KMS-11 (cell line): ENCODE measurements around the gene TECR.
"Not testable (repeated sequence)": the region's sequence is repeated elsewhere in the genome, so short reads cannot be mapped to it uniquely, and the experiment has no call there.

Experiments
- H2AFZ ChIP-seq: fragments of 200-600 bp; sonication (generic); 2 replicates; pipeline ENCODE4 v1.6.1; 2016; ENCODE audit warnings: antibody characterized with exemption, mixed run types, low read depth
- H3K27ac ChIP-seq: fragments of 200-600 bp; sonication (generic); 2 replicates; pipeline ENCODE4 v1.6.1; 2016; ENCODE audit warnings: mild to moderate bottlenecking, mixed run types
- H3K27me3 ChIP-seq: fragments of 200-600 bp; sonication (generic); 2 replicates; pipeline ENCODE4 v1.6.1; 2017; ENCODE audit warnings: mild to moderate bottlenecking, low read depth, mixed run types, moderate library complexity; ENCODE audit not compliant: insufficient read depth
- H3K36me3 ChIP-seq: fragments of 200-600 bp; sonication (generic); 2 replicates; pipeline ENCODE4 v1.6.1; 2017; ENCODE audit warnings: mild to moderate bottlenecking, mixed run types; ENCODE audit not compliant: insufficient read depth
- H3K4me1 ChIP-seq: fragments of 200-600 bp; sonication (generic); 2 replicates; pipeline ENCODE4 v1.6.1; 2016; ENCODE audit warnings: mild to moderate bottlenecking, low read depth, mixed run types; ENCODE audit not compliant: poor library complexity, severe bottlenecking
- H3K4me2 ChIP-seq: fragments of 200-600 bp; sonication (generic); 2 replicates; pipeline ENCODE4 v1.7.0; 2016; ENCODE audit warnings: mild to moderate bottlenecking, mixed run types
- H3K4me3 ChIP-seq: fragments of 200-600 bp; sonication (generic); IDR thresholded peaks from 2 replicates; pipeline ENCODE4 v1.6.1; 2017; ENCODE audit warnings: low read depth, low read length, mixed read lengths; ENCODE audit not compliant: insufficient read depth
- H3K79me2 ChIP-seq: fragments of 200-600 bp; sonication (generic); 2 replicates; pipeline ENCODE4 v1.6.1; 2016; ENCODE audit warnings: low read depth, mixed run types; ENCODE audit not compliant: insufficient read depth
- H3K9ac ChIP-seq: fragments of 200-600 bp; sonication (generic); 2 replicates; pipeline ENCODE4 v1.6.1; 2016; ENCODE audit warnings: mild to moderate bottlenecking, mixed run types
- H4K20me1 ChIP-seq: fragments of 200-600 bp; sonication (generic); 2 replicates; pipeline ENCODE4 v1.6.1; 2016; ENCODE audit warnings: mild to moderate bottlenecking, mixed run types; ENCODE audit not compliant: insufficient read depth
- TF ChIP-seq, protein P1 (sequence below): fragments of 200-600 bp; sonication (generic); conservative IDR thresholded peaks from 2 replicates; pipeline ENCODE4 v1.6.1; 2017; ENCODE audit warnings: low read depth, mild to moderate bottlenecking, antibody characterized with exemption, low read length, moderate library complexity, mixed read lengths

Gene TECR

DNA sequence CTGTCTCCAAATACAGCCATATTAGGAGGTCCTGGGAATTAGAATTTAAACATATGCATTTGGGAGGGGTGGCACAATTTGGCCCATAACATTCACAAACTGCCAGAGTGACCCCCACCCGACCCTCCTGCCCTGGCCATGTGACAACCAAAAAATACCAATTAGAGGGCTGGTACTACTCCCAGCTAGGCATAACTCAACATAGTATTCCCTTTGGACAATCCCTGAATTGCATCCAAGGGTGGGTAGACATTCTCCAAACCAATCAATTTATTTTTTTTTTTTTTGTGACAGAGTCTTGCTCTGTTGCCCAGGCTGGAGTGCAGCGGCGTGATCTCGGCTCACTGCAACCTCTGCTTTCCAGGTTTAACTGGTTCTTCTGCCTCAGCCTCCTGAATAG lies 83.3 kb downstream of the TECR start:
- Histone ChIP-seq H4K20me1 (no peaks in the 10 kb centered on the region), H3K4me2 (no peak overlapping the region), H3K27ac (no peak overlapping the region), H3K79me2 (no peaks in the 10 kb centered on the region), H2AFZ (no peak overlapping the region), H3K36me3 (no peaks in the 10 kb centered on the region), H3K9ac (no peak overlapping the region), H3K4me3 (no peak overlapping the region), H3K4me1 (no peaks in the 10 kb centered on the region), H3K27me3 (peaks cover 8% of the 10 kb centered on the region; the same call in 1 of the 2 replicates)
- TF ChIP-seq, protein P1, sequence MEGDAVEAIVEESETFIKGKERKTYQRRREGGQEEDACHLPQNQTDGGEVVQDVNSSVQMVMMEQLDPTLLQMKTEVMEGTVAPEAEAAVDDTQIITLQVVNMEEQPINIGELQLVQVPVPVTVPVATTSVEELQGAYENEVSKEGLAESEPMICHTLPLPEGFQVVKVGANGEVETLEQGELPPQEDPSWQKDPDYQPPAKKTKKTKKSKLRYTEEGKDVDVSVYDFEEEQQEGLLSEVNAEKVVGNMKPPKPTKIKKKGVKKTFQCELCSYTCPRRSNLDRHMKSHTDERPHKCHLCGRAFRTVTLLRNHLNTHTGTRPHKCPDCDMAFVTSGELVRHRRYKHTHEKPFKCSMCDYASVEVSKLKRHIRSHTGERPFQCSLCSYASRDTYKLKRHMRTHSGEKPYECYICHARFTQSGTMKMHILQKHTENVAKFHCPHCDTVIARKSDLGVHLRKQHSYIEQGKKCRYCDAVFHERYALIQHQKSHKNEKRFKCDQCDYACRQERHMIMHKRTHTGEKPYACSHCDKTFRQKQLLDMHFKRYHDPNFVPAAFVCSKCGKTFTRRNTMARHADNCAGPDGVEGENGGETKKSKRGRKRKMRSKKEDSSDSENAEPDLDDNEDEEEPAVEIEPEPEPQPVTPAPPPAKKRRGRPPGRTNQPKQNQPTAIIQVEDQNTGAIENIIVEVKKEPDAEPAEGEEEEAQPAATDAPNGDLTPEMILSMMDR = no peak

DNA sequence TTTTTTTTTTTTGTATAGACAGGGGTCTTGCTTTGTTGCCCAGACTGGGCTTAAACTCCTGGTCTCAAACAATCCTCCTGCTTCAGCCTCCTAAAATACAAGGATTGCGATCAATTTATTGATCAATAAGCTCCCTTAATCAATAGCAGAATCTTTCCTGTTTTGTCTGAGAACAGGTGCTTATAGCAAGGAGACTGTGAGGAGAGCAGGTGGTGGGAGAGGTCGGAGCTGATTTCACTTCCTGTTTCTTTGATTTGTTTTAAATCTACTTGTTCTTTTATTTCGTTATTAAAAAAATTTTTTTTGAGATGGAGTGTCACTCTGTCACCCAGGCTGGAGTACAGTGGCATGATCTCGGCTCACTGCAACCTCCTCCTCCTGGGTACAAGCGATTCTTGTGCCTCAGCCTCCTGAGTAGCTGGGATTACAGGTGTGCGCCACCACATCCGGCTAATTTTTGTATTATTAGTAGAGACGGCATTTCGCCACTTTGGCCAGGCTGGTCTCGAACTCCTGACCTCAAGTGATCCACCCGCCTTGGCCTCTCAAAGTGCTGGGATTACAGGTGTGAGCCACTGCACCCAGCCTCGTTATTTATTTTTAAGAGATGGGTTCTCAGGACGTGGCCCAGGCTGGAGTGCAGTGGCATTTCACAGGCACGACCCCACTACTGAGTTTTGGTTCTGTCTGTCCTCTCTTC lies 84.2 kb downstream of the TECR start:
- not testable (repeated sequence) for H3K27ac ChIP-seq, H4K20me1 ChIP-seq, H3K27me3 ChIP-seq, H3K4me3 ChIP-seq, H3K4me2 ChIP-seq, H3K79me2 ChIP-seq, H3K36me3 ChIP-seq, H3K9ac ChIP-seq, H2AFZ ChIP-seq, H3K4me1 ChIP-seq

DNA sequence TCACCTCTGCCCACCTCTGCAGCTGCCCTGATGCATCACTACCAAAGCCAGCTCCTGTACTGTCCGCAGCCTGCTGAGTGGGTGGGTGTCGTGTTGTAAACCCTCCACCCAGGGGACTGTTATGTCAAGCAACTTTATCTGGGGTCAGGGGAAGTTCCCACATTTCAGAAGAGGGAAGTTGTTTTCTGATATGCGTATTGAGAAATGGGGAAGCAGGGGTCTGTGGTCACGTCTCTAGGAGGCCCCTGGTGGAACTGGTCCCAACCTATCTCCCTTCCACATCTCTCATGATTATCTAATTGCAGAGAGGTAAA lies 84.7 kb downstream of the TECR start:
- Histone ChIP-seq H3K4me2 (no peak overlapping the region), H3K27ac (no peak overlapping the region), H3K9ac (no peak overlapping the region)

More for the DNA sequence above, 84.7 kb downstream of the TECR start:
- Histone ChIP-seq H3K4me3 (no peak overlapping the region), H2AFZ (no peak overlapping the region), H3K27me3 (peaks cover 8% of the 10 kb centered on the region; the same call in 1 of the 2 replicates), H3K79me2 (no peaks in the 10 kb centered on the region), H4K20me1 (no peaks in the 10 kb centered on the region), H3K36me3 (no peaks in the 10 kb centered on the region), H3K4me1 (no peaks in the 10 kb centered on the region)
- TF ChIP-seq, protein P1 = no peak
